IPS-NIHi7 (cell line): Measurements from ENCODE around the gene RMND5A.
"Not testable (repeated sequence)": the region's sequence is repeated elsewhere in the genome, so short reads cannot be mapped to it uniquely, and the experiment has no call there.

Source experiments
- DNase-seq: peaks from one replicate; pipeline ENCODE4 v3.0.0; 2012; ENCODE audit warnings: mixed read lengths; ENCODE audit errors: extremely low spot score

RMND5A gene, protein sequence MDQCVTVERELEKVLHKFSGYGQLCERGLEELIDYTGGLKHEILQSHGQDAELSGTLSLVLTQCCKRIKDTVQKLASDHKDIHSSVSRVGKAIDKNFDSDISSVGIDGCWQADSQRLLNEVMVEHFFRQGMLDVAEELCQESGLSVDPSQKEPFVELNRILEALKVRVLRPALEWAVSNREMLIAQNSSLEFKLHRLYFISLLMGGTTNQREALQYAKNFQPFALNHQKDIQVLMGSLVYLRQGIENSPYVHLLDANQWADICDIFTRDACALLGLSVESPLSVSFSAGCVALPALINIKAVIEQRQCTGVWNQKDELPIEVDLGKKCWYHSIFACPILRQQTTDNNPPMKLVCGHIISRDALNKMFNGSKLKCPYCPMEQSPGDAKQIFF

GRCh38 chr2:86719637-86720539 is at the start of gene RMND5A:
Gene RMND5A, plus strand, starts transcription at chr2:86720291. Its CDS starts 377 bp downstream, at chr2:86720668.
- not testable (repeated sequence) for DNase-seq

DNA sequence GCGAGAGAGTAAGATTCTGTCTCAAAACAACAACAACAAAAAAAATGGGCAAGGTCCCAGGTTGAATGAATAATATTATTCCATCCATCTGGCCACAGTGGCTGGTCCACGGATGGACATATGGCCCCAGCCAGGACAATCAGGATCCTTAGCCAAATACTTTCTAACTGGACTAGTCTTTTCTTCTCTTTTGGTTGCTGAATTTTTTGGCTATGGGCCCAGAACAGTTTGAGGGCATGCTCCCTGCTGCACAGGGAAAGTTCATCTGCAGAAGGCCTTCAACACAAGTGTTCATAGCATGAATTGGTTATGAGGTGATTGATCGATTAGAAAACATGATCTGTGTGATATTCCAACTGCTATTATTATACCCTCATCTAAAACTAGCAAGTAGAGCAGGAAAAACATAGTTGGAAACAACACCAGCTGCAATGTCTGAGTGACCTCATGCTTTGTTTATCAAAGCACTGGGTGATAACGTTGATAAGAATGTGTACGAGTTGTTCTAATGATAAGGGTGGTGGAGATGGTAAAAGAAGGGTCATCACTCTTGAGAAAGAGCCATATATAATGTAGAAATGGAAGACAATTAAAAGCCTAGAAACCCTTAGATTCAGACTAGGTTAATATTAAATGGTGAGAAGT is 48.6 kb upstream of the RMND5A start:
- no peak for DNase-seq

- DNase-seq: no peak
Measured at GRCh38 chr2:86672027-86672545, 48.0 kb upstream of the RMND5A start.

GRCh38 chr2:86673011-86673410 is 47.1 kb upstream of the RMND5A start:
- no peak for DNase-seq

DNA sequence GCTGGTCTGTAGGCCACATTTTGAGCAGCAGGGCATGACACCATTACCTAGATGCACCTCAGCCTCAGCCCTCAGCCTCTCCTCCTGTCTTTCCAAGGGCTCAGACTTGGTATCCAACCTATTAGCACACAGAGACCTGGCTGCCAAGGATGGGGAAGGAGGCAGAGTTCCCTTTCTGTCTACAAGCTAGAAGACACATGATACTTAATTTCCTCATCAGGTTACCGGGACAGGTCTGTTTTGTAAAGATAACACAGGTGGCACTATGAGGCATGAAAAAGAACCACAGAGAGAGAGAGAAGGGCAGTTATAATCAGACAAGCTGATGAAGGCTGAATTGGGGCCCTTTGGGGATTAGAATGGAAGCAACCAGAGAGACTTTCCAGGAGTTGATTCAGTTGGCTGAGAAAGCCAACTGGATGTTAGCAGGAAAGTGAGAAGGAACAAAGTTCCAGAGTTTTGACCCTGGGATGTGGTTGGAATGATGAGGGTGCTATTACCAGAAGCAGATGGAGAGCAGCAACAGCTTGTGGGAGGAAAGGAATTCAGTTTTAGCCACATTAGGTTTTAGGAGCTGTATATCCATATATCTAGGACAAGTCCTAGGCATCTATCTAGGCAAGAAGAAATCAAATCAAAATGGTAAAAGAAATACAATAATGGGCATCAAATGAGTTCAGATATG is 46.0 kb upstream of the RMND5A start:
- no peak for DNase-seq

DNA sequence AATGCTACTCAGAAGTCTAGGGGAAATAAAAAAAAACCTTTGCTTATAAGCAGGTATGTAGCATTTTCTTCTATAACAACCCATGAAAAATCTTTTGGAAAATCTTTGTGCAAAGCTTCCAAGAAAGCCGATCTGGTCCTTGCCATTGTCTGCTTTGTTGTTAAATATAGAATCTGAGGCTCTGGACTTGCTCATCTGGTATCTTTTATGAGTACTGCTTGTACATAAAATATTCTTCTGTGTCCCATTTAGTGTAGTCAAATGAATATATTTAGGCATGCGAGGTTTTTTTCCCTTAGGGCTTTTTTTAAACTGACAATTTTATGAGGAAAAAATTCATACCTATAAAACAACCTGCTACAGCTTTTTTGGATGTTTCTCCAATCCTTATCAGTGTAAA is 45.0 kb upstream of the RMND5A start:
- no peak for DNase-seq

GRCh38 chr2:86675511-86676015 is 44.5 kb upstream of the RMND5A start:
- DNase-seq: peak; percentile 50

DNA sequence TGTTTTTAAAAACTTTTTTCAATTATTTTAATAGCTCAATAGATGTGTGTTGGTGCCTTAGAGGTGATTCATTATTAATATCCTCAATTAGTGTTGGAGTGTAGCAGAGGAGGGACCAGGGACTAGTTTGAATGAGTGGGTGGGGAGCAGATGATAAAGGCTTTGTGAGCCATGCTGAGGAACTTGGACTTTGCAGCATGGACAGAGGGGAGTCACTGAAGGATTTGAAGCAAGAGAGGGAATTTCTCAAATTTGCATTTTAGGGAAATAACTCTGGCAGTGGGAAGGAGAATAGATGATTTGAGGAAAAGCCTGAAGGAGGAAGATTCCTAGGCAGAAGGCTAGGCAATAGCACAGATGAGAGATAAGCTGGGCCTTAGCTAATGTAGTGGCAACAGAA is 42.3 kb upstream of the RMND5A start:
- no peak for DNase-seq

DNA sequence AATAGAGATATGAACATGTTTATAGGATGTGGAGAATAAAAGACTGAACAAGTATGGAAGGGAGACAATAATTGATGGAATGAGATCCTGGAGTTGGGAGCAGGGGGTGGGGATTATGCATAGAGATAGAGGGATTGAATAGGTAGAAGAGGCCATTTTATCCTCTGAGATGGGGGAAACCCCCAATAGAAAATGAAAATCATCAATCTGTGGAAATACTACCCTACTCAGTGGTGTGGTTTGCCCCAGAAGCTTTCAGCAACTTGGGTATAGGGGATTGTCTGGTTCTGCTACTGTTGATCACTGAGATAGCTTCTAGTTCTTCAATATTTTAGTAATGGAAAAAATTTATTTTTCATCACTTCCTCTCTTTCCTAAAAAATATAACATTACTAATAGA is 41.1 kb upstream of the RMND5A start:
- DNase-seq: no peak

DNA sequence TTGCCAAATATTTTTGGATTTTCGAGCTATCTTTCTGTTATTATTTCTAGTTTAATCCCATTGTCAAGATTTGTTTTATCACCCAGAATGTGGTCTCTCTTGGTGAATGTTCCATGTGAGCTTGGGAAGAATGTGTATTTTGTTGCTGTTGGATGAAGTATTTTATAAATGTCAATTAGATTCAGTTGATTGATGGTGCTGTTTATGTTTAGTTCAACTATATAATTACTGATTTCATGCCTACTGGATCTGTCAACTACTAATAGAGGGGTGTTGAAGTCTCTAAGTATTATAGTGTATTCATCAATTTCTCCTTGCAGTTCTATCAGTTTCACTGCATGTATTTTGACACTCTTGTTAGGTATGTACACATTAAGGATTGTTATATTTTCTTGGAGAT is 34.7 kb upstream of the RMND5A start:
- no peak for DNase-seq

GRCh38 chr2:86686460-86686859 is 33.6 kb upstream of the RMND5A start:
- DNase-seq: no peak

GRCh38 chr2:86686905-86687304 is 33.2 kb upstream of the RMND5A start:
- no peak for DNase-seq

GRCh38 chr2:86695053-86695691 is 24.9 kb upstream of the RMND5A start:
- DNase-seq: no peak

DNA sequence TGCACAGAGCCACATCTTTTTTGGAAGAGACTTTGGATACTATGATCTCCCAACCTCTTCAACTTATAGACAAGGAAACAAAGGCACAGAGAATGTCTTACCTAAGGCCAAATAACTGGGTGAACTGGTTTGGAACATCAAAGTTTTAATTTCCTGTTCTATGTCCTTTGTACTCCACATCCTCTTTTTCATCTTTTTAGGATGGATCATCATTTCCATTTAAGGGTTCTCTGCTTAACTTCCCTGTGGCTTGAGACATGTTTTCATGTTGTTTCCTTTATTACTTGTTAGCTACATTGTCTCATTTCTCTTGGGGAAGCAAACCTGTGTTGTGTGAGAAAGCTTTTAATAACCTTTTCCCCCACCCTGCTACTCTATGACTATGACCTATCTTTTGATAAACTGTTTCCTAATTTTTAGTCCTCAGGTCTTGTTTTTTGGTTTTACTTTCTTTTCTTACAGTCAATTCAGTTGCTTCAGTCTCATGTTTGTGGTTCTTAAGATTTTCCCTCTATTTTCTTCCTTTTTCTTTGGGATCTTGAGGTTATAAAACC is 22.5 kb upstream of the RMND5A start:
- no peak for DNase-seq

DNA sequence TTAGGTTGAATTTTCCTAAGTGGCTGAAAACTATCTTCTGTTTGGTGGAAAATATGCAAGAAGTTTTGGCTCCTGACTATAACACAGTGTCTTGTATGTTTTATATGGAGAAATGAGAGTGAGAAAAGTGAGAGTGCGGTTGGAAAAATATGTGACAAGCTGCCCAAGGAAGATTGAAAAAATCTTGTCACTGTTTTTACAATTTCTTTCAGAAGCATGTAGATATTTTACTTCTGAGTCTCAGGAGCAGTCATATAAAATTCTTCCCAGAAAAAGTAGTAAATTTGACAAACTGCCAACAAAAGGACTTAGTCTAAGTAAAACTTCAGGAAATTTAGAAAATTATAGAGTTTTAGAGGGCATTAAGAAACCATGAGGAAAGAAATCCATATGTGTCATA is 19.4 kb upstream of the RMND5A start:
- no peak for DNase-seq

GRCh38 chr2:86703704-86704361 is 16.3 kb upstream of the RMND5A start:
- DNase-seq: no peak

GRCh38 chr2:86704459-86704971 is 15.6 kb upstream of the RMND5A start:
- DNase-seq: peak; percentile 17

DNA sequence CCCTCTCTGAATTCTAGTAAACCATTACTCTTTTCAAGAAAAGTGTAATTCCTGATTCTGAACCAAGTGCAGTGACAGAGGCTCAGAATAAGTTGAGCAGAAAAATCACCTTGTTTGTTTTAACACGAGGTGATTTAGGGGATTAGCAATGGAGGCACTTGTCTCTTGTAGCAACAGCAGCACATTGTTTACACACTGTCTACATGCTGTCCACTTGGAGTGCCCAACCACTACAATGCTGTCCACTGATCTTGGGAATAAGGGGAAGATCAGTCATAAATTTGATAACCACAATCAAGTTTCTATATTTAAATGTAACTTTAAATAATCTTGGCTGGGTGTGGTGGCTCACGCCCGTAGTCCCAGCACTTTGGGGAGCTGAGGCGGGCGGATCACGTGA is 13.9 kb upstream of the RMND5A start:
- no peak for DNase-seq

DNA sequence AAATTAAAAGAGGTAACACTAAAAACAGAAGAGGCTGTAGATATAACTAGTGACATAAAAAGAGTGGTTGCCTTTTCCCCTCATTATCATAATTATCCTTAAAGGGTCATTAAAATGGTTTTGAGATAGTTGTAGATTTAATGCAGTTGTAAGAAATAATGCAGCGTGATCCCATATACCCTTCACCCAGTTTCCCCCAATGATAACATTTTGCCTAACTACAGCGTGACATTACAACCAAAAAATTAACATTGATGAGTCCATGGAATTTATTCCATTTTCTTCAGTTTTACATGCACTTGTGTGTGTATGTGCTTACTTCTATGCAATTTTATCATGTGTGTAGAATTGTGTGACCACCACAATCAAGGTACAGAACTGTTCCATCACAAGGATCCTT is 13.2 kb upstream of the RMND5A start:
- no peak for DNase-seq

DNA sequence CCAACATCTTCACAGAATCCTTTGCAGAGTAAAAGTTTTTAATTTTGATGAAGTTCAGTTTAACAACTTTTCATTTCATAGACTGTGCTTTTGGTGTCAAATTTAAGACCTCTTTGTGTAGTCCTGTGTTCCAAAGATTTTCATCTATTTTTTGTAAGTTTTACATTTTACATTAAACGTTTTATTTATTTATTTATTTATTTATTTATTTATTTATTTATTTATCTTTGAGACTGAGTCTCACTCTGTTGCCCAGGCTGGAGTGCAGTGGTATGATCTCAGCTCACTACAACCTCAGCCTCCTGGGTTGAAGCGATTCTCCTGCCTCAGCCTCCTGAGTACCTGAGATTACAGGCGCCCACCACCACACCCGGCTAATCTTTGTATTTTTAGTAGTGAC is 12.0 kb upstream of the RMND5A start:
- not testable (repeated sequence) for DNase-seq
